HG03354 (cell line): ENCODE measurements around the gene ANO6.
A peak's percentile ranks its signal among the peaks of the same experiment; 100 is the strongest.
"Not testable (repeated sequence)": the region's sequence is repeated elsewhere in the genome, so short reads cannot be mapped to it uniquely, and the experiment has no call there.

Source experiments
- ATAC-seq: cut with Tn5 transposase; IDR thresholded peaks from one replicate; pipeline ENCODE4 v1.9.1; 2021; ENCODE audit warnings: mild to moderate bottlenecking; ENCODE audit not compliant: unreplicated experiment, poor library complexity, severe bottlenecking

ANO6 gene

GRCh38 chr12:45302621-45303369, 86.9 kb downstream of the ANO6 start:
- no peak for ATAC-seq

DNA sequence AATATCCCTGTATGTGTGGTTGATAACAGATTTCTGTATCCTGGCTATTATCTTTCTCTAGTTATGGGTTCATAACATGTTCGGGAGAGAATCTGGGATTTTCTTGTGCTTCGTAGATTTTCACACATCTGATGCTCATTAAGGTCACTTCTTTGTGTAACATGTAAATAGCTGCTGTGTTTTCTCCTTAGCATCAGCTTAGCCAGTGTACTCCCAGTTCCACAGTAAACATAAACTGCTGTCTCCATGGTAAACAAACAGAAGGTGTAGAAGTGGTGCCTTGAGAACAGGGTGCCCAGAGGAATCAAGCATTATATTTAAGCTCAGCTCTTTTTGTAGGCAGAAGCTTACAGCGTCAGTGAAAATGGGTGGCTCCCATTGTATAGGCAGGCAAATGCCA, 88.0 kb downstream of the ANO6 start:
- ATAC-seq: no peak

- no peak for ATAC-seq
Measured at GRCh38 chr12:45304514-45305178, 88.8 kb downstream of the ANO6 start.

DNA sequence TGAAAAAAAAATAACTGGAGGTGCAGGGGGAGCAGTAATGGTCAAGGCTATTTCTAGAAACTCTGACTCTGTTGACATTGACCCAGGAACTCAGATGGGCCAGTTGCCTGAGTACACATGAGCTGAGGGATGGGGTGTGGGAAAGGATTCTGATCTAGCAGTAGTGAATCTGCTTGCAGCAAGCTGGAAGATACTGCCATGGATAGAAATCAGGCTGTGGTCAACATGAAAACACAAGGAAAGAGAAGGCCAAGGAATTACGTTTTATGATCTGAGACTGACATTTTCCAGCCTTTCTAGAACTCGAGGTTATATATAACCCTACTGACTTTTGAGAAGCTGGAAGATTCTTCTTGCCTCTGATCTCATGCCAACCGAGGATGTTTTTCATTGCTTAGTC, 90.0 kb downstream of the ANO6 start:
- ATAC-seq: no peak

DNA sequence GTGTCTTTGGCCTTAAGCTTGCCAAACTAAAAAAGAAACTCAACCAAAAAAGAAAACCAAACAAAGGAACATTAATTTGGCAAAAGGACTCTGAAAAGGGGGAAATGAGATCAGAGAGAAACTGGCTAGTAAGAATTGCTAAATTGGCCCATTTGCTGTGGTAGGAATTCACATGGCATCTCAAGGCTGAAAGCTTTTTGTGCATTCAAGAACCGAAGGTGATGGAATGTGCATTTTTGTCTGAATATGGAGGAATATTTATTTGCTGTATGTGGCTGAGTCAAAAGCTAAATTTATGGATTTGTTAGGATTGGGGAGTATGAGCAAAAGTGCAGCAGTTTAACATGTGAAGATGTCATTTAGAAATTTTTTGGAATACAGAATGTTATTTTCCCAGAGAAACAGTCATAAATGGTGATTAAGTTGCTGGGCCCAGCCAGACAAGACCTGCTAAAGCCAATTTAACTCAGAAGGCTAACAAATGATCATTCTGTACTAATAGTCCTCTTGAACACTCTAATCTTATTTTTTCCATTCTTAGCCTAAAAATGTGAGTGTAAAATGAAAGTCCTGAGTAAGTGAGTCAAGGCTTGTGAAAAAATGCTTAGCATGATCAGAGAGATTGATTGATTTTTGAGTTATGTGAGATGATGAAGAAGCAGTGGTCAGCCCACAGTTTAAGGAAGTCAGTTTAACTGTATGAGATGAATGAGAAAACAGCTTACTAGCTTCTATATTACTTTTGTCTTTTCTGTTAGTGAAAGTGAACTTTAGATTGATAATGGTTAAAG, 94.1 kb downstream of the ANO6 start:
- no peak for ATAC-seq

- ATAC-seq: no peak
Measured at GRCh38 chr12:45310627-45310968, 94.7 kb downstream of the ANO6 start.

DNA sequence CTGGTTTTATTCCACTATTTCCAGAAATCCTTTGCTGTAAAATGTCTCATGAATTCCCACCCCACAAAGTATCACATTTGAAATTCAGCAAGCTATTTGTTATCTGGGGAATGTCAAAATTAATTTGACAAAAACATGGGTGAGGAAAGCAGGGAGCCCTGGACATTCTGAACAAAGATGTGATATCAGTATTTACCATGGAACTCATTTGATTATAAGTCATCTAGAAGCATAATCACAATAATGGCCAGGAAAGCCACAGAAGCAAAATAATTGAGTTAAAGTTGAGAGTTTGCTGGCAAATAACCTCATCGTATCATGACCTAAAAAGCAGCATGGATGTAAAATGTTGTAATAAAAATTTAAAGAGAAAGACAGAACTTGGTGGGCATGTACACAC, 96.1 kb downstream of the ANO6 start:
- no peak for ATAC-seq

- ATAC-seq: no peak
Measured at GRCh38 chr12:45314770-45315169, 98.9 kb downstream of the ANO6 start.

DNA sequence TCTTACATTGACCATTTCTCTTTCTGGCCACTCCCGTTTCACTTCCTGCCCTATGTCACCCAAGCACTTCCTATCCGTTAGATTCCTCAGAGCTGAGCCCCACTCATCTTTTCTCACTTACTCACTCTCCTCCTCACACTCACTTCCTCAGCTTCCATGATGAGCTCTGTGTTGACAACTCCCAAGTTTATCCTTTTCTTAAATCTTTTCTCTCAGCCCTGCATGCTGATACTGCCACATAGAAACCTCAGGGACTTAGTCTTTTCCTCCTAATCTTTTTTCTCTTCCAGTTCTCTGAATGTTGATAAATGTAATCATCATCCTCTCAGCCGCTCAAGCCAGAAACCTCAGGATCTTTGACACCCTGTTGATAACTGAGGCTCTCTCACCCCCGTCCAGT, 99.6 kb downstream of the ANO6 start:
- ATAC-seq: no peak

DNA sequence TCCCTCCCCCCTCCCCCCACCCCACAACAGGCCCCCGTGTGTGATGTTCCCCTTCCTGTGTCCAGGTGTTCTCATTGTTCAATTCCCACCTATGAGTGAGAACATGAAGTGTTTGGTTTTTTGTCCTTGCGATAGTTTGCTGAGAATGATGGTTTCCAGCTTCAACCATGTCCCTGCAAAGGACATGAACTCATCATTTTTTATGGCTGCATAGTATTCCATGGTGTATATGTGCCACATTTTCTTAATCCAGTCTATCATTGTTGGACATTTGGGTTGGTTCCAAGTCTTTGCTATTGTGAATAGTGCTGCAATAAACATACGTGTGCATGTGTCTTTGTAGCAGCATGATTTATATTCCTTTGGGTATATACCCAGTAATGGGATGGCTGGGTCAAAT, 101.4 kb downstream of the ANO6 start:
- not testable (repeated sequence) for ATAC-seq

DNA sequence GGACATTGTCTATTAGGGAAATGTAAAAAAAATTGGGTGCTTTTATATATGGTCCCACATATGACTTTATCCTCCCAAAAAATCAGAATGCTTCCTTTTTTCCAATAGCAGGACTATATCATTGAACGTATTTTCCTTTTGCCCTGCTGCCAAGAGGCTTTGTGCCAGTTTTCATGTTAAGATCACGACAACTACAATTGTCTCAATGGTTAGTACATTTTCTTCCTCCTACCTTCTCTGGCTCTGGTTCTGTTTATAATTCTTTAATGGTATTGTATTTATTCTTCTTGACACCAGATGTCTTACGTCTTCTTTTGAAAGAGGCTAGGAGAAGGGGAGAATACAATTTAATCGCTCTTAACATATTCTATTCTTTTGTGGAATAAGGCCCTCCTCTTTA, 106.9 kb downstream of the ANO6 start:
- no peak for ATAC-seq

DNA sequence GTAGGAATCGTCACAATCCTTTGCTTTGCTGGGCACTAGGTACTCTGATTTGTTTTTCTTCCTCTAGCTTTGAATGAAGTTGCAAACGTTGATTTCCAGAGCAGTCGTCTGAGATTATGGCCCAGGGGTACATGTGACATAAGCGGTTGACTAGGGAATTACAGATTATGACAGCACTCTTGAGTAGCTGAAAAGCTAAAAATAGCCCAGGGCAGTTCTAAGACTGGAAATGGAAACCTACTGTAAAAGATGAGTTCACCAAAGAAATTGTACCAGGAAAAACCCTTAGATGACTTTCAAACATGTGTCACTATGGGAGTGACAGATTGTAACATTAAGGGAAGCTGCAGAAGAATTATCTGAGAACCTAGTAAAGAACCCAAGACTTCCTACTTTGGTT, 108.5 kb downstream of the ANO6 start:
- no peak for ATAC-seq

GRCh38 chr12:45326358-45326975, 110.6 kb downstream of the ANO6 start:
- no peak for ATAC-seq

- no peak for ATAC-seq
Measured at GRCh38 chr12:45327823-45328383, 112.0 kb downstream of the ANO6 start.

- no peak for ATAC-seq
Measured at GRCh38 chr12:45329238-45329637, 113.3 kb downstream of the ANO6 start.

GRCh38 chr12:45329702-45330101, 113.8 kb downstream of the ANO6 start:
- no peak for ATAC-seq

GRCh38 chr12:45331552-45331951, 115.7 kb downstream of the ANO6 start:
- peak; percentile 82 for ATAC-seq

DNA sequence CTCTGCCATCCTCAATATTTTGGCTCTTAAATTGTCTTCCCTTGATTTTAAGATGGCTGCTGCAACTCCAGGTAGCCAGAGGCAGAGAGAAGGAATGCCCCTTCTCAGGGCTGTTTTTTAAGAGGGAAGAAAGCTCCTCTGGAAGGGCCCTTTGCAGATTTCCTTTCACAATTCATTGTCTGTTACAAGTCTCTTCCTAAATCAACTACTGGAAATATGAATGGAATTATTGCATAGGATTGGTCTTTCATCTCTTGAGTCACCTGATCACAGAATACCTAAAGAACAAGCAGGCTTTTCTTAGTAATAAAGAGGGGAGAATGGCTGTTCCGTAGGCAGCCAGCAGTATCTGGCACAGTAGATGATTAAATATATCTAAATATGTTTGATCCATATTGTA, 118.5 kb downstream of the ANO6 start:
- ATAC-seq: no peak

DNA sequence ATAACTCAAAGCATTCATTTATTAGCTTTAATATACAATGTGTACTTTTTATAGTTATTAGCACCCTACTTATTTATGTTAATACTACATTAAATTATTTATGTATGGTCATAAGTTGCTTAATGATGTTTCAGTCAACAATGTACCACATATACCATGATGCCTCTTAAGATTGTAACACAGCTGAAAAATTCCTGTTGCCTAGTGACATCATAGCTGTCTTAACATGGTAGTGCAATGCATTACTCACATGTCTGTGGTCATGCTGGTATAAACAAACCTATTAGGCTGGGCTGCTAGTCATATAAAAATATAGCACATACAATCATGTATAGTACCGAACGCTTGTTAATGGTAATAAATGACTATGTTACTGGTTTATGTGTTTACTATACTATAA, 120.4 kb downstream of the ANO6 start:
- ATAC-seq: no peak
